ENCODE results near the gene KBTBD3.
A peak's percentile ranks its signal among the peaks of the same experiment; 100 is the strongest.
"Not testable (repeated sequence)": the region's sequence is repeated elsewhere in the genome, so short reads cannot be mapped to it uniquely, and the experiment has no call there.

The KBTBD3 gene

GRCh38 chr11:106061249-106061784, 15.8 kb downstream of the KBTBD3 start:
- no peak for DNase-seq (ENCODE audit: low read depth)

- DNase-seq (ENCODE audit: low read depth), result no peak
Measured at GRCh38 chr11:106059617-106060016, 17.5 kb downstream of the KBTBD3 start.

- DNase-seq (ENCODE audit: low read depth), result not testable (repeated sequence)
Measured at GRCh38 chr11:106058377-106058776, 18.8 kb downstream of the KBTBD3 start.

- DNase-seq (ENCODE audit: low read depth), result no peak
Measured at GRCh38 chr11:106051103-106051502, 26.0 kb downstream of the KBTBD3 start.

GRCh38 chr11:106049727-106050476, 27.2 kb downstream of the KBTBD3 start:
- DNase-seq (ENCODE audit: low read depth), result no peak

- peak; percentile 1 for DNase-seq (ENCODE audit: low read depth)
Measured at GRCh38 chr11:106047631-106048030, 29.5 kb downstream of the KBTBD3 start.

- DNase-seq (ENCODE audit: low read depth), result no peak
Measured at GRCh38 chr11:106043540-106043939, 33.6 kb downstream of the KBTBD3 start.

GRCh38 chr11:106032861-106033260, 44.3 kb downstream of the KBTBD3 start:
- no peak for DNase-seq (ENCODE audit: low read depth)

- no peak for DNase-seq (ENCODE audit: low read depth)
Measured at GRCh38 chr11:106031936-106032335, 45.2 kb downstream of the KBTBD3 start.

GRCh38 chr11:106031202-106031810, 45.8 kb downstream of the KBTBD3 start:
- DNase-seq (ENCODE audit: low read depth), result no peak

- no peak for DNase-seq (ENCODE audit: low read depth)
Measured at GRCh38 chr11:106030609-106031008, 46.5 kb downstream of the KBTBD3 start.

- no peak for DNase-seq (ENCODE audit: low read depth)
Measured at GRCh38 chr11:106022795-106023275, 54.3 kb downstream of the KBTBD3 start.

- peak; percentile 99 for DNase-seq (ENCODE audit: low read depth)
Measured at GRCh38 chr11:106021967-106022794, 55.0 kb downstream of the KBTBD3 start, which contains the start of gene MSANTD4. Gene MSANTD4, minus strand, starts transcription at chr11:106022240. Its CDS starts 11,323 bp downstream, at chr11:106010917.

GRCh38 chr11:106021181-106021966, 55.8 kb downstream of the KBTBD3 start:
- DNase-seq (ENCODE audit: low read depth), result peak; percentile 17

GRCh38 chr11:106017093-106017492, 60.1 kb downstream of the KBTBD3 start:
- DNase-seq (ENCODE audit: low read depth), result no peak

GRCh38 chr11:106015066-106015465, 62.1 kb downstream of the KBTBD3 start:
- no peak for DNase-seq (ENCODE audit: low read depth)

- no peak for DNase-seq (ENCODE audit: low read depth)
Measured at GRCh38 chr11:106014620-106015019, 62.5 kb downstream of the KBTBD3 start.

- DNase-seq (ENCODE audit: low read depth), result no peak
Measured at GRCh38 chr11:106014035-106014434, 63.1 kb downstream of the KBTBD3 start.

GRCh38 chr11:106012744-106013143, 64.4 kb downstream of the KBTBD3 start:
- no peak for DNase-seq (ENCODE audit: low read depth)

GRCh38 chr11:106011481-106011880, 65.7 kb downstream of the KBTBD3 start:
- no peak for DNase-seq (ENCODE audit: low read depth)

- DNase-seq (ENCODE audit: low read depth), result not testable (repeated sequence)
Measured at GRCh38 chr11:106003094-106003493, 74.1 kb downstream of the KBTBD3 start.

Measured in GM04504 (cell line).